ENCODE measurements around the gene CBX7.

The CBX7 gene

DNA sequence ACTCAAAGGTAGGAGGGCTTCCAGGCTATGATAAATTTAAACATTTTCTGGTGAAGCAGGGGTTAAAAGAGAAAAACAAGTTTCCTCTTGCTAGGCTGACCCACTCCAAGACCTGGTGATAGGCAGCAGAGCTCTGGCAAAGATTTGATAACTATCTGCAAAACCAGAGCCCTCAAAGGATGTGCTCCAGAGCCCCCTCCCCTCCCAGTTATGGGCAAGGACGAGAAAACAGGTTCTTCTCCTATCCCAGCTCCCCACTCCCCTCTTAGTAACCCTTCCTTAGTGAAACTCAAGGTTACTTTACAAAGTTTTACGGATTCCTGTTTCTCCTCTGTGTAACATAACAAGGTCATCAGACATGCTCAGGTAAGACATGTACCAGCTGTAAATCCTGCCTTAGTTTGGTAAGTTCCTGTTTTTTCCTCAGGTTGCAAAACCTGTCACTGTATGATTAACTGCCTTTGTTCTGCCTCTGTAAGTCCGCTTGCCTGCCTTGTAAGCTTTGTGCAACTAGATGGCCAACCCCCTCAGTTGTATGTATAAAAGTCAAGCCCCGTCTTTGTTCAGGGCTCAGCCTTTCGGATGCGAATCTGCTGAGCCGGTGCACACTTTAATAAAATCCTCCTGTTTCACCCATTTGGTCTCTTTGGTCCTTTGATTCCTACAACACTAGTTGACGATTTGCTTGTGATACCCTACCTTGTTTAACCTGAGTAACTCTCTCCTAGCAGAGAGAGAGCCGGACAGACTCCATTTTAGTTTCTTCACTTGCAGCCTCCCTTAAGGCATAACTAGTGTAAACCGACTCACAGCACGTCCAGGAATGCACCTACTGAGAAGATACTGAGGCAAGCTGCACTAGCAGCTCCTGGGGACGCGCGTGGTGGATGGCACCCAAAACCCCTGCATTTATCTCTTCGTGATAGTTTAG, 41.6 kb downstream of the CBX7 start:
- no peak overlapping the region for H3K4me3 ChIP-seq (replicated peaks; ENCODE audit: insufficient read depth, low read length)
- H3K27ac ChIP-seq (replicated peaks) = no peak overlapping the region
- H3K27me3 ChIP-seq (ENCODE audit: insufficient read depth, poor library complexity, severe bottlenecking) = peaks cover 3% of the 10 kb centered on the region
- peak in 1 of 2 experiments; percentile 42 for DNase-seq (ENCODE audit: low read depth in 1 of 2, low spot score in 1 of 2)
- TF ChIP-seq, protein P1, sequence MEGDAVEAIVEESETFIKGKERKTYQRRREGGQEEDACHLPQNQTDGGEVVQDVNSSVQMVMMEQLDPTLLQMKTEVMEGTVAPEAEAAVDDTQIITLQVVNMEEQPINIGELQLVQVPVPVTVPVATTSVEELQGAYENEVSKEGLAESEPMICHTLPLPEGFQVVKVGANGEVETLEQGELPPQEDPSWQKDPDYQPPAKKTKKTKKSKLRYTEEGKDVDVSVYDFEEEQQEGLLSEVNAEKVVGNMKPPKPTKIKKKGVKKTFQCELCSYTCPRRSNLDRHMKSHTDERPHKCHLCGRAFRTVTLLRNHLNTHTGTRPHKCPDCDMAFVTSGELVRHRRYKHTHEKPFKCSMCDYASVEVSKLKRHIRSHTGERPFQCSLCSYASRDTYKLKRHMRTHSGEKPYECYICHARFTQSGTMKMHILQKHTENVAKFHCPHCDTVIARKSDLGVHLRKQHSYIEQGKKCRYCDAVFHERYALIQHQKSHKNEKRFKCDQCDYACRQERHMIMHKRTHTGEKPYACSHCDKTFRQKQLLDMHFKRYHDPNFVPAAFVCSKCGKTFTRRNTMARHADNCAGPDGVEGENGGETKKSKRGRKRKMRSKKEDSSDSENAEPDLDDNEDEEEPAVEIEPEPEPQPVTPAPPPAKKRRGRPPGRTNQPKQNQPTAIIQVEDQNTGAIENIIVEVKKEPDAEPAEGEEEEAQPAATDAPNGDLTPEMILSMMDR (IDR thresholded peaks at IDR 0.05; ENCODE audit: insufficient read depth, low read length) = no peak
- no peak for TF ChIP-seq POLR2AphosphoS5 (IDR thresholded peaks at IDR 0.05; ENCODE audit: low read depth)
- TF ChIP-seq REST (IDR thresholded peaks at IDR 0.05; ENCODE audit: insufficient replicate concordance, low read depth) = no peak
- TF ChIP-seq SPI1 (IDR thresholded peaks at IDR 0.05; ENCODE audit: borderline replicate concordance, low read depth) = no peak
- TF ChIP-seq GABPA (IDR thresholded peaks at IDR 0.05; ENCODE audit: low read depth) = no peak

DNA sequence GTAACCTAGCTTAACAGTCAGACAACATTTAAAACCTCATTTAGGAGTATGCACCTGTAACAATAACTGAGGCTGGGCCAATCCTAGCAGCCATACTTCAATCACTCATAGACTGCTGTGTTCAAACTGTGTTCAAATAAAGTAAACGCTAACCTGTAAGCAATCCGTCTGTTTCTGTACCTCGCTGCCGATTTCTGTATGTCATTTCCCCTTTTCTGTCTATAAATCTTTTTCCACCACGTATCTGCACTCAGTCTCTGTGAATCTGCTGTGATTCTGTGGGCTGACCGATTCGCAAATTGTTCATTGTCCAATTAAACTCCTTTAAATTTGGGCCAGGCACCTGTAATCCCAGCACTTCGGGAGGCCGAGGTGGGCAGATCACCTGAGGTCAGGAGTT, 43.1 kb downstream of the CBX7 start:
- H3K27ac ChIP-seq (replicated peaks) = no peak overlapping the region
- H3K4me3 ChIP-seq (replicated peaks; ENCODE audit: insufficient read depth, low read length) = no peak overlapping the region
- no peak for TF ChIP-seq SPI1 (IDR thresholded peaks at IDR 0.05; ENCODE audit: borderline replicate concordance, low read depth)
- TF ChIP-seq GABPA (IDR thresholded peaks at IDR 0.05; ENCODE audit: low read depth) = no peak
- TF ChIP-seq, protein P1 (IDR thresholded peaks at IDR 0.05; ENCODE audit: insufficient read depth, low read length) = no peak
- no peak for TF ChIP-seq POLR2AphosphoS5 (IDR thresholded peaks at IDR 0.05; ENCODE audit: low read depth)
- no peaks in the 10 kb centered on the region for H3K27me3 ChIP-seq (ENCODE audit: insufficient read depth, poor library complexity, severe bottlenecking)
- no peak for DNase-seq (ENCODE audit: low read depth in 1 of 2, low spot score in 1 of 2)

- Histone ChIP-seq H3K4me3 (replicated peaks; ENCODE audit: insufficient read depth, low read length) (no peak overlapping the region), H3K27ac (replicated peaks) (no peak overlapping the region), H3K27me3 (ENCODE audit: insufficient read depth, poor library complexity, severe bottlenecking) (no peaks in the 10 kb centered on the region)
- TF ChIP-seq REST (IDR thresholded peaks at IDR 0.05; ENCODE audit: insufficient replicate concordance, low read depth) (no peak), SPI1 (IDR thresholded peaks at IDR 0.05; ENCODE audit: borderline replicate concordance, low read depth) (no peak), GABPA (IDR thresholded peaks at IDR 0.05; ENCODE audit: low read depth) (no peak), POLR2AphosphoS5 (IDR thresholded peaks at IDR 0.05; ENCODE audit: low read depth) (no peak)
- TF ChIP-seq, protein P1 (IDR thresholded peaks at IDR 0.05; ENCODE audit: insufficient read depth, low read length) = no peak
- DNase-seq (ENCODE audit: low read depth in 1 of 2, low spot score in 1 of 2) = no peak
These were observed 44.0 kb downstream of the CBX7 start for GRCh38 chr22:39108487-39108886.

All from HL-60 (cell line).